Globus pallidus (tissue), 1 donor: ENCODE measurements around the gene PPIL1.

Experiments
- DNase-seq: peaks from one replicate; pipeline ENCODE4 v3.0.0-alpha.2; 2015; ENCODE audit warnings: low spot score

PPIL1 gene

DNA sequence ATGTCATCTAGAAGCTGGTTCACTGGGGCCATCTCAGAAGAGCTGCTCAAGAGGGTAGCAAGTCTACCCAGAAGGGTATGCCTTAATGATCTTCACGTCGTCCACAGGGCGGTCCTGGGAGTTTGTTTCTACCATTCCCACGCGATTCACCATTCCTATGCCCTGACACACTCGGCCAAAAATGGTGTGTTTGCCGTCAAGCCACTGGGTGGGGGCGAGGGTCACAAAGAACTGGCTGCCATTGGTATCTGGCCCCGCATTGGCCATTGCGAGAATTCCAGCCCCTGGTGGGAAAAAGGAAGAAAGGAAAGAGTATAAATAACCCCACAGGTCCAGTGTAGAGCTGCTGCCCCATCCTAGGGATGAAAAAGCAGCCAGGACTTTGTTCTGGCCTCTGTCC is 18.9 kb downstream of the PPIL1 start:
- DNase-seq: no peak

DNA sequence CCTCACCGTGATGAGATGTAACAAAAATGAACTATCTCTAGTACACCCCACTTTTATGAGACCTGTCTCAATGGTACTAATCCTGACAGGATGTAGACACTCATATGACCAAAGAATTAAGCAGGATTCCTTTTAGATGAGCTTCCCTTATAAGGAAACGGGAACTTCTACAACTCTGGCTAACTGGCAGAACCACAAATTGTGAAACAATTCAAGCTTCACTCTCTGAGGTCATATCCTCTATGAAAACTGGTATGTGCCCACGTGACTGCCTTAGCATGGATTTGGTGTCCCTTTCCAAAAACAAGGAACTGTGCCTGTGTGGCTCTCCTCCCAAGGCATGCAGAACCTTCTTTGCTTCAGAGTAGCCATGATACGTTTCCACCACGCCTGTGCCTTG is 21.3 kb downstream of the PPIL1 start:
- DNase-seq: no peak

DNA sequence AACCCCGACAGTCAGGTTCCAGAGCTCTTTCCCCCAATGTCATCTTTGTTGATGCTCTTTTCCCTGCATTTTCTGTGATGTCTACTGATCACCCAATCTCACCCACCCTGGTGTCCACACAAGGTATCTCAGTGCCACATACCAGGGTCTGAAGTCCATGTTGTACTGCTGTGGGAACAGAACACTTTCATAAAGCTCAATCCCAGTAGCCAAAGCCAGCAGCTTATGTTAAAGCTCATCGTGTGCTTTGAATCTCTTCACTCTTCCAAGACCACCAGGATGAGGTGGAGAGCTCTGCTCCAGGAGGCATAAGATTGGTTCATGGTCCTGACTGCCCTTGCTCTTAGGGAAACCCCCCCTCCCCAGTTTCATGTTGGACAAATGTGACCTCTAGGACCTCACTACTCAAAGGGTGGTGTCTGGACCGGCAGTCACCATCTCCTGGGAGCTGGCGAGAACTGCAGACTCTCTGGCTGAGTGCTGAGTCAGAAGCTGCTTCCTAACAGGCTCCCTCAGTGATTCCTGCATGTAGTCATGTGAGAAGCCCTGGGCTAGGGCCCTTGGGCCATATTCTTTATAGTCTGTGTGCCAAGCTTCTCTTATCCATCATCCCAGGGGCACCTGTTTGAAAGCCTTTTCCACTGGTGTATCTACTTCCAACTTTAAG is 22.0 kb downstream of the PPIL1 start:
- DNase-seq: no peak

DNA sequence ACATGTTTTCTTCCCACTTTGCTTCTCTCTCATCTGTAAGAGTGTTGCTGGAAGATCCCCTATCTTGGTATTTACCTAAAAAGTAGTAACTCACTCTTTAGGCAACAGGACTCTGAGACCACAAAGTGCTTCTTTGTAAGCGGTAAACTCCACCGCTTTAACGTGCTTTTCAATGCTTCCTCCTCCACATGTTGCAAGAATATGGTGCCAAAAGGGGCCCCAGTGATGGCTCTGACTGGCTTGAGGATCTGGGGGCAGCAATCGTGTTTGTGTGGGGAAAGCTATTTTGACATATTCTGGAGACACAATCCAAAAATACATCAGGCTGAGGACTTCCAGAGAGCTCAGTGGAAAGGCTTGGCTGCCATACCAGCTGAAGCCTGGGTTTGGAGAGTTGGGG is 23.0 kb downstream of the PPIL1 start:
- no peak for DNase-seq

DNA sequence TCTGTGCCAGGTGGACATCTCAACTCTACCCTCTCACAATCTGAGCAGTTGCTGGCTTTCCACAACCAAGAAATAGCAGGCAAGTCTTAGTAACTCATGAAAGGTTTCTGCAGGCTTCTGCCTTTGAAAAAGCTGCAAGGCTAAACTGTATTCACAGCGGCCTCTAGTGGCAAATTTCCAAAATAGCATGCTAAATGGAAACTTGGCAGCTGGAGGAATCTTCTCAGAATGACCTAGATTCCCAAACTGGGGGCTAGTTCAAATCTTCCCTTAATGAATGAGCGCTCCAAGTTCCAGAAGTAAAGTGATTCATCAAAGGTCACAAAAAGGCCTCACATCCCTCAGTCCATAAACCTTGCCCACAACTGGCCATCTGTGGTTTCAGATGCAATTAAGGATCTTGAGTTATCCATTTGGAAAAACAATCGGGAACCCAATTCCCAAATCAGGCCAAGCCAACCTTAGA is 23.4 kb downstream of the PPIL1 start:
- peak; percentile 76 for DNase-seq

DNA sequence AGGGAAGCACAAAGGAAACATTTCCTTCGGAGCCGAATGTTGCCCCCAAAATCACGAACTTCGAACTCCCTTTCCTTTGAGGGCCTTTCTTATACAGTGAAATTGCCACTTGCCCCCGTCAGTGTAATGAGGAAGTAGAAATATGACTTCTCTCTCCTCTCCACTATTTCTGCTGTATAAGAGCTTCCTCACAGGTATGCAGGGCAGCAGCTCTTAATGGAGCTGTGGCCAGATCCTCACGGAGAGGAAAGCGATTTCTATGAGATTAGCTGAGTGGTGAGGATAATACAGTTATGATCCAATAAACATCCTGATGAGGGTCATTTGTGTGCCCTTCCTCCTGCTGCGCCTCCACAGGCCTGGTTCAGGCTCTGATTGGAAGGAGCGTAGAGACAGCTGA is 24.6 kb downstream of the PPIL1 start:
- no peak for DNase-seq

DNA sequence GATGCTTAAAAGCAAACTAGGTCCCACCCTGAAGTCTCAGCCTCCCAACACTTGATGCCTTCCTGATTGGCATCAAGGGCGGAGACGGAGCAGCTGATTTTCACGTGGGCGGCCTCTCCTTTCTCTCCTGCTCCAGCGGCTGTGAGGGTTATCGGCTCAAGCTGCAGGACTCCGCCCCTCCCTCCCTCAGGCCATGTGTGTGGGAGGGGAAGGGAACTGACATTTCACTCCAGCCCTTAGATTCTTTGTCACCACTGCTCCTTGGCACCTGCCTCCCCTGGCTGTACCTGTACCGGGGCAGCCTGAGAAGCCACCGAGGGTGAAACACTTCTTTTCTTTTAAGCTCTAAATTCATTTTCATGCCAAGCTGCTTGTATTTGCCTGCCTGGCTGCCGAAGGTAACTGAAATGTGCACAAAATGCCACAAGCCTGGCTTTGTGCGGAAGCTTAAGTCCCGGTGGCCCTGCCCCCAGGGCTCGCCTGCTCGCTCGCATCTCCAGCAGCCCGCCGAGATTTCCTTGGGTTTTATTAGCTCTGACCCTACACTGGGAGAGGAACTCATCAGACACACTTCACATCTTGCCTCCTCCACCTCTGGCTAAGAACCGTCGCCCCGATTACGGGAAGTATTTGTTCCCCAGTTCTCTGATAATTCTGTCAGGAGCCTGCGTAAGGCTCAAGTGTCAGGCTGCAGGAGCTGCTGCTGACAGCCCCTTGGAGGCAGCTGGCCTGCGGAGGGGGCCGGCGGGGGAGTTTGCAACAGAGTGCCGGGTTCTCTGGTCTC is 25.8 kb downstream of the PPIL1 start:
- no peak for DNase-seq

DNA sequence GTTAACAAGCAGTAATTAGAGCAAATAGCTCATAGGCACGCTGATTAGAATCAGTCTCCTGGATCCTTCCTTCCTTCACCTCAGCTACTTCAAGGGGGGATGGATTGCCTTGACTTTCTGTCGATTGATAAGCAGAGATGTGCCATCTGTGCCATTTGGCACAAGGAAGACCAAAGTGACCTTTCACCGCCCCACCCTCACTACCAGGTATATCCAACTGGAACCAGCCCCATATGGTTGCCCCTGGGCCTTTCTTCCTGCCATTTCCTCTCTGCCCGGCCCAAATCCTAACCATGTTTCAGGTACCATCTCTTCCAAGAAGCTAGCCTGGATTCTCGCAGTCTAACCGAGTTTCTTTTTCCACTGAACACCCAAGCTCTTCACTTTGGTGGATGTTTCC is 26.6 kb downstream of the PPIL1 start:
- no peak for DNase-seq

DNA sequence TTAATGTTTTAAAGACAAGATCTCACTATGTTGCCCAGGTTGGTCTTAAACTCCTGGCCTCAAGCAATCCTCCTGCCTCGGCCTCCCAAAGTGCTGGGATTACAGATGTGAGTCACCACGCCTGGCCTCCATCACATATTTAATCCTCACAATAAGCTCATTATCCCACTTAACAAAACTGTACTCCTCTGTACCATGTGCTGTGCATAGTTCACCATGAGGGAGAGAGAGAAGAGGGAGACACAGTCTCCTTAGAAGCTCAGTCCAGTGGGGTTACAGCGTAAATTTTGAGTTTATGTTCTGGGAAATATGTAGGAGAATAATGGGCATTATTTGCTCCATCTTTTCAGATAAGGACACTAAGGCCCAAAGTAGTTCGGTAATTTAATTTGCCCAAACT is 27.5 kb downstream of the PPIL1 start:
- DNase-seq: no peak

DNA sequence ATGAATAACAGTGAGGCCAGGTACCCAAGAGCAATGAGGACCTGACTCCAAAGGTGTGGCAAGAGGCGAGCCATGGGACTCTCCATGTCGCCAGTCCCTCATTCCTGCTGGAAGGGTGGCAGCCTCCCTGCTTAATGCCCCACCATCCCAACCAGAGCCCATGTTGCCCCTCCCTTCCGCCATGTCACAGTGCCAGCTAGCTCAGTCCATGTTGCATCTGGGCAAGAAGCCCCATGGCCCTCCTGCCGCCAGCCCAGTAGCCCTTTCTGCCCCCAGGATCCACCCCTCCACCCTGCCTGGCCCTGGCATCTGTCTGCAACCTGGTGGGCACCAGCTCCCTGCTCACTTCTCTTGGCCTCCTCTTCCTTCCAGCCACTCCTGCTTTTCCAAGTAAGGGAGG is 29.4 kb downstream of the PPIL1 start:
- DNase-seq: no peak

DNA sequence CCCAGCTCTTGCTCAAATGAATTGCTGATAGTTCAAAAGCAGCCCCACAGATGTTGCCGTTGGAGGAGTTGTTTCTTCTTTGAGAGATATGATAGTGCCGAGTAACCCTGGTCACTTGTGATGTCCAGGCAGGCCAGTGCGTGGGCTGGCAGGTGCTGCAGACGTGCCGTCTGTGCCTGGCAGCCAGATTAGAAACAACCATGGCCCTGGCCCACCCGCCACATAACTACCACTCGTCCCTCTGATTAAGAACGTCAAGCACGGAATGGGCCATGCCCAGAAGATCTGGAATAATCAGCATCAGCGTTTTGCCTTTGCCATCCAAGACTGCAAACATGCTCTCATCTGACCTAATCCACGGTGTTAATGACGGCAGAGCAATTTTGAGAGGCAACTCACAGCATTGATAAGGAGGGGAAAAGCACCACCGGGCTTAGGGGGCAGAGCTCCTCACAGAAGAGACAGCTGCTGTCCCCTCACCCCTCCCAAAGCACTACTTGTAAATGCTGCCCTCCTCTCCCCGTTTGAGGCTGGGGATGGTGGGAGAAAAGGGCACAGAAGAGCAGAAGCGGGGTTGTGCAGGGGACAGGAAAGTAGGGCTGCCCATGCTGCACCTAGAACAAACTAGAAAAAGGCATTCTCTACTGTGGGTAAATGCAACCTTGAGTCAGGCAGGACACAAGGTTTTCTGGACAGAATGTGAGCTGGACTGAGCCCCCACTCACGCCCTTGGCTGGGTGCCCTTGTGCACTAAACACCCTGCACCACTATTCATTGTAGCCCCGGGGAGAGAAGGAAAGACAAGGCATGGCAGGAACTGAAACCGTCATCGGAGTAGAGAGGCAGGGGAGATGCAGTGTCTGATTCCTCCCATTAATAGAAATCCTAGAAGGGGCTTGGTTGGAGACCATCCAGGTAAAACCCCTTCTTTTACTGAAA is 30.1 kb downstream of the PPIL1 start:
- no peak for DNase-seq

DNA sequence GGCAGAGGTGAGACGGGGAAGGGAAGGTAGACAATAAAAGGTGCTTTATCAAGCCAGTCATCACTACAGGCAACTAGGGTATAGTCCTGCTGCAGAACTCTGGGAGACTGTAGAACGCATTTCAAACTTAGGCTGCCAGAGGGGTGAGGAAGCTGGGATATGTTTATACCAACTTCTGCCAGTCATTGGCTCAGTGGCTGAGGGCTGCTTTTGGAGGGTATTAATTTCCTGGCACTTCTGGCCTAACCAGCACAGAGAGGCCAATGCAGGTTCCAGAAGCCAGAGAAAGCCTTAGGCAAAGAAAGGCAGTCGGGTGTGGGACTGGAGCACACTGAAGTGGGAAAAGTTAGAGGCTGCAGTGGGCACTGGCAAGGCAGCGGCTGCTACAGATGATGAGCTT is 31.4 kb downstream of the PPIL1 start:
- no peak for DNase-seq

DNA sequence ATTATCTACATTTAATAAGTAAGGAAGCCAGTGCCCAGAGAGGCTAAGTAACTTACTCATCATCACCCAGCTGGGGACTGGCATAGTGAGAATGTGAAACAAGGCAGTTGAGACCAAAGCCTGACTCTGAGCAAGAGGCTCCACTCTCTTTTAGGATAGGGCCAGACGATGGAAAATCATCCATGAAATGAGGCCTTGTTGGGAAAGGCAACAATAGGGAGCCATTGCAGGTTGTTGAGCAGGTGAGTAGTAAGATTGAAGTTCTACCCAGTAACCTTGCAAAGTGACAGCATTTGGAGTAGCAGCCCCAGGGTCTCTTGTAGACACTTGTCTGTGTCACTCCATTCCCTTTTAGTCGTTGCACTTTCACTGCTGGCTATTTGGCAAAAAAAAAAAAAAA is 32.8 kb downstream of the PPIL1 start:
- DNase-seq: no peak

DNA sequence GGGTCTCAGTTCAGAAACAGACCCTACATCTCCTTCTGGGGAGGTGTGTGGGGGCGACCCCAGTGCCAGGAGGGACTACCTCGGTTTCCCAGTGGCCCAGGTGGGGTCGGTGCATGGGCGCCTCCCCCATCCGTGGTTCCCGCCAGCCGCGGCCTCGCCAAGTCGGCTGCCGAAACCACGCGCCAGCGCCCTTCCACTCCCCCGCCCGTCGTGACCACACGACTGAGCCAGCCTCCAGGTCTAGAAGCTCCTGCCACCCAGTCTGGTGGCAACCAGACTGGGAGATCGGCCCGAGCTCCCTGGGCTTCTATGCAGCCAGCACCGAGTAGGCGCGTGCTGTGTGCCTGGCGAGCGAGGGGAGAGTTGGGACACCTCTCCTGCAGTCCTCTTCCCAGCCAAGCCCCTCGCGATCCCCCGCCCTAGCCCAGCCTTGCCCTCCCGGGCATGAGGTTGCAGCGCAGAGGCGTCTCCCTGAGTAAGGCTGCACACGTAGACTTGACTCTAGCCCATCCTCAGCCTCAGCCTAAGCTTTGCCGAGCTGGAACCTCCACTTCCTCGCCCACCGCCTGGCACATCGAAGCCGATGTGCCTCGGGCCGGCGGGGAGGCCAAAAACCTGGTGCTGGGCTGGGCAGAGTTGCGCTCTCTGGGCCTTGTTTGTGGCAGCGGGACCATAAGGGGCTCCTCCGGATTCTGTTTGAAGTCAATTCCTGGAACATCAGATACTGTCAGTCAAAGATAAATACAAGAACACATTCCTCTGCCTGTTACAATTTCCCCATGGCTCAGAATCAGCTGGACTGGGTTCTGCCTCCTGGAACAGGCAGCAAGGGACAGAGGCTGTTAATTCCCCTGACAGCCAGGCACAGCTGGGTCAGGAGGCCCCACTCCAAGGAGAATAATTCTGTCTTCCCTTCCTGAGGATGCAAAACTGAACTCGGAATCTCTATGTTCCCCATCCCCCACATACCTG is 33.9 kb downstream of the PPIL1 start:
- DNase-seq: no peak

DNA sequence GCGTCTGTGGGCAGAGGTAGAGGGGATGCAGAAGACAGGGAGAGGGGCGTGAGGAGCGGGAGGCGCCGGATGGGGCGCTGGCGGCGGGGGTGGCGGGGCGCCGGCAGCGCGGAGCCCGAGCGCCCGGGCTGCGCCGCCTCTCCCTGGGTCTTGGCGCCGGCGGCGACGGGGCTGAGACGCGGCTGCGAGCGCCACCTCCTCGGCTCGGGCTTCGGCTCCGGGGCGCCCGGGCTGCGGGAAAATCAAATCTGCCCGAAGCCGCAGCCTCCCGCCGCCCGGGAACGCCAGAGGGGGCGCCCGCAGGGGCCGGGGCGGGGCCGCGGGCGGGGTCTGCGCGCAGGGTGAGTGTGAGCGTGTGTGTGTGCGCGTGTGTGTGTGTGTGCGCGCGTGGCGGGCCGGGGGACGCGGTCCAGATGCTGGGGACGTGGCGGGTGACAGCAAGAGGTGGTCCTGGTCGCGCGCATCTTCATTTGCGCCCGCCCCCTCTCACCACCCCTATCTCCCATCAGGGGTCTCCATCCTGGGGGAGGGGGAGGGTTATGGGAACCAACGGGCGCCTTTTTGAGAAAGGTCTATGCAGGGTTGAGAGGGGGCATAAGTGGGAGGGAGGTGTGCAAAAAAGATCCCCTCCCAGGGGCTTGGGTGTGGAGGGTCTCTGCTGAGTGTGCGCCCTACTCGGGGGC is 34.7 kb downstream of the PPIL1 start:
- no peak for DNase-seq

DNA sequence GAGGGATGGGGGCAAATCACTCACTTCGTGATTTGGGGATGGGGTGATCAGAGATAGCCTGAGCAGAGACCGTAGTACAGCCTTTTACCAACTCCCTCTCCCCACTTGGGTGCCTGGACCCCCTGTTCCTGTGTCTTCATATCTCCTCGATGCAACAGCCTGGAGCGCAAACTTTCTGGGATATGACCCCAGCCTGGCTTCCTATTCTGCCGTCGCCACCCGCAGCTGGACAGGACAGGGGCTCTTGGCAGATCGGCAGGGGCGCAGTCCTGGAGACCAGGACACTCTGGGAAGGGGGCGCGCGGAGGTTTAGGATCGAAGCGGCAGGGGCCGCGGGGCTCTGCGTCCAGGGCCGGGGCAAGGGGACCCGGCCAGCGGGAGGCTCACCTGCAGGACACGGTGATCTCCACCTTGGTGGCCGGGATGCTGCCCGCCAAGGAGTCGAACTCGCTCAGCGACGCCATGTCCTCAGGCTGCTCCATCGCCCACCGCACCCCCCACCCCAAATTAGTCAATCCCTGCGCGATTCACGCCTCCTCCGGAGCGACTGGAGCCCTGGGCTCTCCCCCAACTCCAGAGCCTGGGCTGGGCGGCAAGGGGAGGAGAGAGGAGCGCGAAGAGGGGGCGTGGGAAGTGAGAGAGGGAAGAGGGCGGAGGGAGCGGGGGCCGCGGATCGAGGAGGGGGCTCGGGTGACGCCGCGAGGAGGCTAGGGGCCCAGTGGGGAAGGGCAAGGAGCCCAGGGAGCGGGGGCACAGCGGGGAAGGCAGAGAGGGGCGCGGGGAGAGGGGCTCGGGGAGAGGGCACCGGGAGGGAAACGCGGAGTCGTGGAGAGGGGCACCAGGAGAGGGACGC is 35.5 kb downstream of the PPIL1 start, which contains the start of gene CPNE5:
TSS of gene CPNE5 (minus strand) at position 549 of the 853 bp plus-strand sequence. CDS start at position 482, 67 bp downstream.
- DNase-seq: no peak

DNA sequence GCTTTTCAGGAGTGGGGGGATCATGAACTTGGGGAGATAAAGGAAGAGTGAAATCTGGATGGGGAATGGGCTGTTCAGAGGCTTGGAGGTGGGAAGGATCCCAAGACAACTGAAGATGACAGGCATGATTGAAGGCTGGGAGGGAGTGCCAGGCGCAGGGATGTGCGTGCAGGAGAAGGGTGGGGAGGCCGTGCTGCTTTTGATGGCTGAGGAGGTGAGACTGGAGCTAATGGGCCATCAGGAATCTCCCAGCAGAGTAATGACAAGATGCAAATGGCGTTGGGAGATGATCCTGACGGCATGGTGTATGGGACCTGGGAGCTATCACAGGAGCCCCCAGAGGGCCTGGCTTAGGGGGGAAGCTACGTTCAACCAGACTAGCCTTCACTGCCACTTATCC is 36.9 kb downstream of the PPIL1 start:
- no peak for DNase-seq

DNA sequence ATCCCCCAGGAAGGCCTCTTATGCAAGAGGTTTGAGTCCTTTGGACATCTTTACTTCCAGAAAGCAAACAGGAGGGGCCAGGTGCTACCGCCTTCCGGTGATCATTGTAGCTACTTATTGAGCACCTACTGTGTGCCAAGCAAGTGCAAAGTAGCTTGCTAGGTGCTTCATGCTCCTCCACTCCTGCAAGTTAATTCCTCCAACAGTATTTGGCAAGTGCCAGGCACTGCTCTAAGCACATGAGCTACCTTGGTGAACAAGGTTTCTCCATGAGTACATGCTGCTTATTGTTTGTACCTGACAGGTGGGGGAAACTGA is 37.6 kb downstream of the PPIL1 start:
- no peak for DNase-seq

DNA sequence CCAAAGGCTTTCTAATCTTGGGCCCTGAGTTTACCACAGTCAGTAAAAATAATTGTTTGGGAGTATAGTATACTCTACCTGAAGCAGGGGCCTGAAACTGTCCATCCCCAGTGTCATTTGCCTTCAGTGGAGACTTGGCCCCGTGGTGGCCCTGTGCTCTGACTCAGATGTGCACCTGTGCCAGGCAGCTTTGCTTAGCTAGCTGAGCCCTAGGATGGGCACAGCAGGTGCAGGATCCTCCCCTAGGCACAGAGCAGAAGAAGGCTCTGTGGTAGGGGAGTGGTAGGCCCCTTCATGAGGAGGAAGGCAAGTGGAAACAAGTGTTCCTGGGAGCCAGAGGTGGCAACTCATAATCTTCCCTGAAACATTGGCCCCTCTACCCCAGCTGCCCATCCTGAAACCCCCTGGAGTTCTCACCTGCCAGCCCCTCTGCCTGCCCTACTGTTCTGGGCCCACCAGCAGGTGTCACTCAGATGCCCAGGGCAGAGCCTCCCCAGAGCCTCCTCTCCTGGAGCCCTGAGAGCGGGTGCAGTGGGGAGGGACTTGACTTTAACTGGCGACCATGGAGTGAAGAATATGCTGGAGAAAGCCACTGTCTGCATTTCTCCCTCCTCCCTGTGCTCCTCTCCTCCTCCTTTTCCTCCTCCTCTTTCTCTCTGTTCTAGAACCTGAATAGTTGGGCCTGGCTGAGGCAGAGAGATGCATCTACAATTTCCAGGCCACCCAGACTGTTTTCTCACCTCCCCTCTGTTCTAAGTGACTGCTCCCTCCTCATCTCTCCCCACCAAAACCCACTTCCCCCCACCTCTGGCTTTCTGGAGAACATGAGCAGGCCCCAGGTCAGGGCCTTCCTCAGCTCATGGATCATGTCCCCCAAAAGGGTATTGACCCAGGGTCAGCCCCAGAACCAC is 38.2 kb downstream of the PPIL1 start:
- DNase-seq: no peak
